Right lobe of liver (tissue), 6 donors: ENCODE measurements around the gene RADIL. TPM values are rescaled to one million over a fixed set of nuclear protein-coding genes. Genes with fewer than 3 reads are reported as not detected.

Experiments used
- ATAC-seq, 4 donors: fragments of 200-7000 bp; cut with Tn5 transposase; one replicate each; pipeline ENCODE4 v1.9.1; 2020; ENCODE audit warnings: mild to moderate bottlenecking in 4 of 4, moderate library complexity in 4 of 4
- DNase-seq, 3 donors: peaks; one replicate each; pipeline ENCODE4 v3.0.0-alpha.2; 2020
- H3K27ac ChIP-seq, 3 donors: fragments of 200-600 bp; one replicate each; pipeline ENCODE4 v1.8.0; 2022
- H3K27me3 ChIP-seq, 2 donors: fragments of 200-600 bp; one replicate each; pipeline ENCODE4 v1.8.0; 2022
- H3K36me3 ChIP-seq, 4 donors: fragments of 200-600 bp; sonication (generic) in 1 of 4; one replicate each; pipeline versions ENCODE4 v1.5.1 to v1.8.0; 2017 to 2022; ENCODE audit warnings: control low read depth in 1 of 4
- H3K4me1 ChIP-seq, 4 donors: fragments of 200-600 bp; sonication (generic) in 1 of 4; one replicate each; pipeline versions ENCODE4 v1.5.1 to v1.8.0; 2017 to 2022; ENCODE audit warnings: control low read depth in 1 of 4
- H3K4me3 ChIP-seq, 3 donors: fragments of 200-600 bp; one replicate each; pipeline ENCODE4 v1.8.0; 2022
- H3K9me3 ChIP-seq, 4 donors: fragments of 200-600 bp; sonication (generic) in 1 of 4; one replicate each; pipeline versions ENCODE4 v1.5.1 to v1.8.0; 2017 to 2022; ENCODE audit warnings: control low read depth in 1 of 4
- POLR2A ChIP-seq: fragments of 450-650 bp; IDR thresholded peaks from one replicate; pipeline ENCODE4 v1.6.1; 2017; ENCODE audit warnings: antibody characterized with exemption, mild to moderate bottlenecking
- WGBS: methylation state at CpG from one replicate; pipeline ENCODE4 v1.1.6; 2018; ENCODE audit warnings: low coverage, low lambda C conversion rate; ENCODE audit not compliant: insufficient coverage; ENCODE audit errors: missing lambda C conversion rate; 5-methylcytosine and 5-hydroxymethylcytosine counted together
- intact Hi-C, 2 donors: fragments of 100-400 bp; cut with DNase I; formaldehyde crosslinking; loops; one replicate each; pipeline versions ENCODE4 v1.11.2 to v1.14.1; 2022
- long read RNA-seq: library from polyadenylated mRNA; unstranded; transcript quantifications from one replicate; pipeline ENCODE4 v2.0.0, GENCODE V29; 2019
- total RNA-seq, 6 experiments: library from RNA; depleted of rRNA in 2 of 6; stranded (reverse); fragments of >200 nt in 2 of 6; fragmentation: NEBNext Ultra II Directional in 3 of 6; extraction: Animal tissue kit (Norgen Biotek cat#: 25700) in 3 of 6; gene quantifications; one replicate each; pipeline versions ENCODE4 v1.1.0 to v1.2.4, GENCODE V29; 2016 to 2023
- TF ChIP-seq, protein P1 (sequence below), 4 donors: fragments of 200-600 bp in 3 of 4; fragments of 450-650 bp in 1 of 4; IDR thresholded peaks; one replicate each; pipeline versions ENCODE4 v1.5.1 to v1.8.0; 2016 to 2022; ENCODE audit warnings: antibody characterized with exemption in 4 of 4, mild to moderate bottlenecking in 2 of 4
- donor health status: DM: no; HTN: yes; CAD: no.
- donor health status: DM: no; HTN: no; CAD: no.
- donor health status: DM: no; HTN: no; CAD: no.
- donor health status: DM: no; HTN: yes; CAD: no.
- donor health status: DM: no; HTN: yes; CAD: no.

Gene RADIL, protein sequence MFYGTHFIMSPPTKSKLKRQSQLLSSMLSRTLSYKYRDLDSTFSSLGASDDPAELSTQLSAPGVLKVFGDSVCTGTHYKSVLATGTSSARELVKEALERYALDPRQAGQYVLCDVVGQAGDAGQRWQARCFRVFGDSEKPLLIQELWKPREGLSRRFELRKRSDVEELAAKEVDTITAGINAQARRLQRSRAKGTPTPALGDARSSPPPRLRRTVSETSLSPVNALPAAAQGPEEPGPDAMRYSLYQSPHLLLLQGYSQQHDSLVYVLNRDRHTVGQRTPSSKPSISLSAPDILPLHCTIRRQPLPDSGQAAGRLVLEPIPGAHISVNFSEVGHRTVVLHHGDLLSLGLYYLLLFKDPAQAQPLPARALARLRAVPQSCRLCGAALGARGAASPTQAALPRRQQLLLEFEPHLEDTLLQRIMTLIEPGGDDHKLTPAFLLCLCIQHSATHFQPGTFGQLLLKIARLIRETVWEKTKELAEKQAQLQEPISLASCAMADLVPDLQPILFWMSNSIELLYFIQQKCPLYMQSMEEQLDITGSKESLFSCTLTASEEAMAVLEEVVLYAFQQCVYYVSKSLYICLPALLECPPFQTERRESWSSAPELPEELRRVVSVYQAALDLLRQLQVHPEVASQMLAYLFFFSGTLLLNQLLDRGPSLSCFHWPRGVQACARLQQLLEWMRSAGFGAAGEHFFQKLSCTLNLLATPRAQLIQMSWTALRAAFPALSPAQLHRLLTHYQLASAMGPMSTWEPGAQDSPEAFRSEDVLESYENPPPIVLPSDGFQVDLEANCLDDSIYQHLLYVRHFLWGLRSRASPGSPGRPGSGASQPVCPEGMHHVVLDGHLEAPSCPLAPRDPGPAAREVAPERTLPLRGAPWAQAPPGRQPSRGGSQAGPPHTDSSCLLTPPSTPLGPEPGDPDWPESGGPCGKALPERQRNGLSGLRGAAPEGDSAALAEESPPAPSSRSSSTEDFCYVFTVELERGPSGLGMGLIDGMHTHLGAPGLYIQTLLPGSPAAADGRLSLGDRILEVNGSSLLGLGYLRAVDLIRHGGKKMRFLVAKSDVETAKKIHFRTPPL
- total RNA-seq: 1 to 10 TPM in 1 of 6 experiments, under 1 TPM in 3, not detected in 2; 0.20 to 1.6 (median 0.34) TPM
- long read RNA-seq: 0 reads

DNA sequence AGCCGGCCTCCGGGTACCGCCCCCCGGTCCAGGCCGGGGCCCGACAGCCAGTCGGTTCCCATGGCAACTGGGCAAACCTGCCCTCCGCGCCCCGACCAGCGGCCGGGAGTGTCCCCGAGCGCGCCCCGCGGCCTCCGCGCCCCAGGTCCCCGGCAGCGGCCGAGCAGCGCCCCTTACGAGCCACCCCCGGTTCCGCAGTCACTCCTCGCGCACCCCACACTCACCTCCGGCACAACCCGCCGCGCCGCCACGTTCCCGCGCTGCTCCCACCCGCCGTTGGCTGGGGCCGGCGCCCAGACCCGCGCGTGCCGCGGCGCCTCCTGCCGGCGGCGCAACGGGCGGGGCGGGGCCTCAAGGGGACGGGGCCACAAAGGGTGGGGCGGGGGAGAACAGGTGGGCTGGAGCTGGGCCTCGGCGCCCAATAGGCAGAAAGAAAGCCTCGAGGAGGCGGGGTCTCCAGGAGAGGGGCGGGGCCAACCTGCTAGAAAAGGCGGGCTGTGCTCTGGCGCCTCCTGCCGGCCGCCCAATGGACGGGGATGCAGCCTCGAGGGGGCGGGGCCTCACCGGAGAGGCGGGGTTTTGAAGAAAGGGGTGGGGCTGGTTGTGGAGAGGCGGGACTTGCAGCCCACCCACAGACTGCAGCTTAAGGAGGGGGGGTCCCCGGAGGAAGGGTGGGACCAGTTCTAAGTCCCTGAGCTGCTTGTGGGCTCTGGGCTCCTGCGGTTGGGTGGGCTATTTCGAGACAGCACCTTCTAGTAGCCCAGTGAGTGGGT, at the start of gene RADIL:
Gene RADIL, minus strand, starts transcription at position 345 of the 773 bp plus-strand sequence. CDS start 5,577 bp downstream, outside the sequence.
- DNase-seq (peak; percentile 65 to 76 (median 69)), ATAC-seq (peak; percentile 78 to 92 (median 88))
- TF ChIP-seq POLR2A: no peak
- TF ChIP-seq, protein P1, sequence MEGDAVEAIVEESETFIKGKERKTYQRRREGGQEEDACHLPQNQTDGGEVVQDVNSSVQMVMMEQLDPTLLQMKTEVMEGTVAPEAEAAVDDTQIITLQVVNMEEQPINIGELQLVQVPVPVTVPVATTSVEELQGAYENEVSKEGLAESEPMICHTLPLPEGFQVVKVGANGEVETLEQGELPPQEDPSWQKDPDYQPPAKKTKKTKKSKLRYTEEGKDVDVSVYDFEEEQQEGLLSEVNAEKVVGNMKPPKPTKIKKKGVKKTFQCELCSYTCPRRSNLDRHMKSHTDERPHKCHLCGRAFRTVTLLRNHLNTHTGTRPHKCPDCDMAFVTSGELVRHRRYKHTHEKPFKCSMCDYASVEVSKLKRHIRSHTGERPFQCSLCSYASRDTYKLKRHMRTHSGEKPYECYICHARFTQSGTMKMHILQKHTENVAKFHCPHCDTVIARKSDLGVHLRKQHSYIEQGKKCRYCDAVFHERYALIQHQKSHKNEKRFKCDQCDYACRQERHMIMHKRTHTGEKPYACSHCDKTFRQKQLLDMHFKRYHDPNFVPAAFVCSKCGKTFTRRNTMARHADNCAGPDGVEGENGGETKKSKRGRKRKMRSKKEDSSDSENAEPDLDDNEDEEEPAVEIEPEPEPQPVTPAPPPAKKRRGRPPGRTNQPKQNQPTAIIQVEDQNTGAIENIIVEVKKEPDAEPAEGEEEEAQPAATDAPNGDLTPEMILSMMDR (IDR thresholded peaks at IDR 0.05): peak in 3 of 4 donors; percentile 44 to 64 (median 53)
- intact Hi-C loops: no loop called here
- H3K27me3 ChIP-seq: peaks cover 0 to 17% of the 10 kb centered on the region in 2 donors
- under 1% methylated on average over 15 of the region's 72 CpGs for WGBS
- H3K4me1 ChIP-seq: peaks cover 0 to 7% (median 0%) of the 10 kb centered on the region in 4 donors
- H3K36me3 ChIP-seq: no peaks in the 10 kb centered on the region
- peak within 1 kb of the TSS; percentile 12 to 48 (median 41) for H3K4me3 ChIP-seq
- no peak within 1 kb of the TSS for H3K27ac ChIP-seq
- no peaks in the 10 kb centered on the region for H3K9me3 ChIP-seq

DNA sequence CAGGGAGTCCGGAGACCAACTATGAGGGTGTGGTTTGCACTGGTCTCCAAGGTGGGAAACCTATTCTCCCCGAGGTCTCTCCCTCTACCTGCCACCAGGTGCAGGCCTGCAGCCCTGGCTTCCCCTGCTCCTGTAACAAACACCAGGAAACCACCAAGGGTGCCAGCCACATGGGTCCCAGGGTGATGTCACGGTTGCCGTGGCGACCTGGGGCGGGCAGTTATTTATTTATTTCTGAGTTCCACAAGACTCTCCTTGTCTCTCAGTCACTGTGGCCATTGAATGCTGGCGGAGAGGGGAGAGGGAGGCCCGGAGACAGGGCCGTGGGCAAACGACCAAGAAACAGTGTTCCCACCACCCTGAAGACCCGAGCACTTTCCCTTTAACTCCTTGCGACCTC, 48.4 kb upstream of the RADIL start:
- TF ChIP-seq, protein P1 (IDR thresholded peaks at IDR 0.05): no peak
- TF ChIP-seq POLR2A: no peak
- no peaks in the 10 kb centered on the region for H3K27me3 ChIP-seq
- H3K4me1 ChIP-seq: no peaks in the 10 kb centered on the region
- DNase-seq (no peak), ATAC-seq (no peak)
- intact Hi-C loops: no loop called here
- no peak overlapping the region for H3K27ac ChIP-seq
- WGBS: 44% methylated on average over 6 of the region's 12 CpGs
- H3K9me3 ChIP-seq: no peaks in the 10 kb centered on the region
- no peaks in the 10 kb centered on the region for H3K36me3 ChIP-seq
- H3K4me3 ChIP-seq: no peak overlapping the region

DNA sequence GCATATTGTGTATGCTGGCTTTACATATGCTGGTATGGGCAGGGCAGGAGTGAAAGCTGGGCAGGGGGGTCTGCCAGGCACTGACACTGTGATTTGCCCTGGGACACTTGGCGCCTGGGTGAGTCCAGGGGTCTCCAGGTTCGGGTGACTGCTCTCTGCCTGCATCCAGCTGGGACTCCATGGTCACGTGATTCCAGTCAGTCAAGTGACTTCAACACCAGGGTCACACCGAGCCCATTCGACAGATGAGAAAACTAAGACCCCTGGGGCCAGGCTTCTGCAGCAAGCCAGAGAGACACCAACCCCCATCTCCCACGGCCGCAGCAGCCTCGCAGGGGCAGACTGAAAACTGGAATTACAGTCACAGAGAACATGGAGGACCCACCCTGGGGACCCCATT, 45.5 kb upstream of the RADIL start:
- Histone ChIP-seq H3K9me3 (no peaks in the 10 kb centered on the region), H3K4me3 (no peak overlapping the region), H3K36me3 (no peaks in the 10 kb centered on the region), H3K4me1 (no peaks in the 10 kb centered on the region), H3K27ac (no peak overlapping the region), H3K27me3 (no peaks in the 10 kb centered on the region)
- WGBS: 83% methylated on average over 1 of the region's 8 CpGs
- DNase-seq (no peak), ATAC-seq (no peak)
- intact Hi-C loops: no loop called here
- TF ChIP-seq POLR2A: no peak
- TF ChIP-seq, protein P1 (IDR thresholded peaks at IDR 0.05): no peak

DNA sequence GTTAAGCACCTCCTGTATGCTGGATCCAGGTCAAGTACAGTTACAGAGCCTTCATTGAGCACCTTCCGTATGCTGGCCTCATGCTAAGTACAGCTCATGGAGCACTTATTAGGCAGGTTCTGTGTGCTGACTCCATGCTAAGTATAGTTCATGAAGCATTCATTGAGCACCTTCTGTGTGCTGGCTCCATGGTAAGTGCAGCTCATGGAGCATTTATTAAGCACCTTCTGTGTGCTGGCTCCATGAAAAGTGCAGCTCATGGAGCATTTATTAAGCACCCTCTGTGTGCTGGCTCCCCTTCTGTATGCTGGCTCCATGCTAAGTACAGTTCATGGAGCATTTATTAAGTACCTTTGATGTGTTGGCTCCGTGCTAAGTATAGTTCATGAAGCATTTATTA, 44.9 kb upstream of the RADIL start:
- intact Hi-C loops: no loop called here
- ATAC-seq: no peak
- Histone ChIP-seq H3K27me3 (no peaks in the 10 kb centered on the region), H3K4me3 (no peak overlapping the region), H3K4me1 (no peaks in the 10 kb centered on the region), H3K9me3 (no peaks in the 10 kb centered on the region), H3K36me3 (no peaks in the 10 kb centered on the region), H3K27ac (no peak overlapping the region)
- TF ChIP-seq POLR2A: no peak
- TF ChIP-seq, protein P1 (IDR thresholded peaks at IDR 0.05): no peak
- WGBS: 88% methylated on average over 1 of the region's 2 CpGs
- DNase-seq: no peak
